ENCODE data around the gene SKAP2. TPM values are rescaled to one million over a fixed set of nuclear protein-coding genes. Genes with fewer than 3 reads are reported as not detected.

Gene SKAP2
- total and polyA plus RNA-seq, 2 of the 13 experiments (the other 11 are each of a cell fraction or from before 2014, with no cell fraction given) = 3.6 to 12.9 TPM

GRCh38 chr7:26673858-26674257, 190.5 kb downstream of the SKAP2 start:
- no peaks in the 10 kb centered on the region for H3K79me2 ChIP-seq (ENCODE audit: insufficient read depth, low read length)
- H3K4me2 ChIP-seq (ENCODE audit: low read depth, low read length) = no peak overlapping the region
- no peak overlapping the region for H3K4me3 ChIP-seq (replicated peaks in 1 of 3; ENCODE audit: insufficient read depth in 1 of 3, low read depth in 2 of 3, low read length in 3 of 3)
- no peaks in the 10 kb centered on the region for H3K27me3 ChIP-seq (ENCODE audit: control insufficient read depth in 1 of 2, insufficient read depth in 2 of 2, low read length in 2 of 2)
- H3K9me3 ChIP-seq (ENCODE audit: low read length) = no peaks in the 10 kb centered on the region
- TF ChIP-seq MAFK (conservative IDR thresholded peaks at IDR 0.05 in 1 of 2, IDR thresholded peaks at IDR 0.05 in 1 of 2; ENCODE audit: low read length in 2 of 2) (peak; percentile 80 to 89), MAFF (IDR thresholded peaks at IDR 0.05; ENCODE audit: low read depth, low read length) (peak; percentile 85), SKI (IDR thresholded peaks at IDR 0.05; ENCODE audit: partially characterized antibody) (no peak), ZNF704 (CRISPR knock-in tag; IDR thresholded peaks at IDR 0.05; ENCODE audit: borderline replicate concordance) (no peak)
- intact Hi-C loops (cut with micrococcal nuclease; ENCODE audit: unreplicated experiment) = no loop called here
- no peaks in the 10 kb centered on the region for H3K4me1 ChIP-seq (ENCODE audit: insufficient read depth, low read length)
- no peak overlapping the region for H2AFZ ChIP-seq (ENCODE audit: low read length)
- H4K20me1 ChIP-seq (ENCODE audit: insufficient read depth, low read length) = no peaks in the 10 kb centered on the region; the same call in 1 of the 2 replicates
- H3K27ac ChIP-seq (ENCODE audit: extremely low read length, insufficient read depth, low read length) = no peak overlapping the region
- ATAC-seq = no peak
- WGBS (ENCODE audit: low lambda C conversion rate) = 96% methylated on average over 4 of the region's 4 CpGs
- ChIA-PET POLR2A (no interaction called here), CTCF (ENCODE audit: low intra/inter-chr PET ratio, low total read pairs) (no interaction called here)
- no peak for FAIRE-seq
- no peak overlapping the region for H3K9ac ChIP-seq (ENCODE audit: insufficient read depth, low read depth, low read length)
- in situ Hi-C loops (cut with HindIII; ENCODE audit: extremely low pct_ligation_motif_present, low pct_unique_long_range_greater_than_20kb) = loop anchor here (25.0 kb wide), 1 partner anchor 587 kb away; no protein-coding TSS in a partner anchor
- DNase-seq (ENCODE audit: low spot score) = no peak
- no TSS peak for BruUV-seq (replicated peaks)
- H3K36me3 ChIP-seq (replicated peaks in 1 of 2; ENCODE audit: control insufficient read depth in 1 of 2, insufficient read depth in 2 of 2, low read length in 2 of 2) = no peaks in the 10 kb centered on the region

GRCh38 chr7:26673271-26673670, 191.1 kb downstream of the SKAP2 start:
- Histone ChIP-seq H4K20me1 (ENCODE audit: insufficient read depth, low read length) (no peaks in the 10 kb centered on the region; the same call in 1 of the 2 replicates), H2AFZ (ENCODE audit: low read length) (no peak overlapping the region), H3K79me2 (ENCODE audit: insufficient read depth, low read length) (no peaks in the 10 kb centered on the region), H3K4me1 (ENCODE audit: insufficient read depth, low read length) (no peaks in the 10 kb centered on the region), H3K27ac (ENCODE audit: extremely low read length, insufficient read depth, low read length) (no peak overlapping the region), H3K27me3 (ENCODE audit: control insufficient read depth in 1 of 2, insufficient read depth in 2 of 2, low read length in 2 of 2) (no peaks in the 10 kb centered on the region), H3K9ac (ENCODE audit: insufficient read depth, low read depth, low read length) (no peak overlapping the region), H3K4me2 (ENCODE audit: low read depth, low read length) (no peak overlapping the region), H3K4me3 (replicated peaks in 1 of 3; ENCODE audit: insufficient read depth in 1 of 3, low read depth in 2 of 3, low read length in 3 of 3) (no peak overlapping the region), H3K9me3 (ENCODE audit: low read length) (no peaks in the 10 kb centered on the region), H3K36me3 (replicated peaks in 1 of 2; ENCODE audit: control insufficient read depth in 1 of 2, insufficient read depth in 2 of 2, low read length in 2 of 2) (no peaks in the 10 kb centered on the region)
- FAIRE-seq = no peak
- POLR2A ChIA-PET = no interaction called here
- no peak for TF ChIP-seq PLRG1 (conservative IDR thresholded peaks at IDR 0.05)
- no peak for TF ChIP-seq JUN (CRISPR knock-in tag; IDR thresholded peaks at IDR 0.05)
- TF ChIP-seq SP1 (IDR thresholded peaks at IDR 0.05) = no peak
- no peak for TF ChIP-seq SP1 (CRISPR knock-in tag; IDR thresholded peaks at IDR 0.05)
- TF ChIP-seq SATB2 (CRISPR knock-in tag; IDR thresholded peaks at IDR 0.05) = no peak
- TF ChIP-seq TEAD2 (CRISPR knock-in tag; IDR thresholded peaks at IDR 0.05) = no peak
- TF ChIP-seq ARHGAP35 (CRISPR knock-in tag; IDR thresholded peaks at IDR 0.05; ENCODE audit: borderline replicate concordance) = no peak
- no peak for TF ChIP-seq KMT2B (CRISPR knock-in tag; IDR thresholded peaks at IDR 0.05)
- TF ChIP-seq TIGD3 (CRISPR knock-in tag; IDR thresholded peaks at IDR 0.05; ENCODE audit: borderline replicate concordance) = no peak
- intact Hi-C loops (cut with micrococcal nuclease; ENCODE audit: unreplicated experiment) (no loop called here), in situ Hi-C loops (cut with HindIII; ENCODE audit: extremely low pct_ligation_motif_present, low pct_unique_long_range_greater_than_20kb) (loop anchor here (25.0 kb wide), 1 partner anchor 586 kb away; no protein-coding TSS in a partner anchor)
- no TSS peak for BruUV-seq (replicated peaks)
- DNase-seq (ENCODE audit: low spot score) = no peak
- 96% methylated on average over 2 of the region's 2 CpGs for WGBS (ENCODE audit: low lambda C conversion rate)
- CTCF ChIA-PET (ENCODE audit: low intra/inter-chr PET ratio, low total read pairs) = no interaction called here
- ATAC-seq = no peak
